PC-3 (cell line): ENCODE measurements around the gene HBS1L.

Experiments used
- EZH2 ChIP-seq: fragments of 300-600 bp; sonication (generic); IDR thresholded peaks from one replicate; pipeline ENCODE4 v1.6.1; 2017; ENCODE audit warnings: antibody characterized with exemption, mild to moderate bottlenecking, low read length; ENCODE audit not compliant: unreplicated experiment
- EZH2phosphoT487 ChIP-seq: fragments of 300-600 bp; sonication (generic); IDR thresholded peaks from 2 replicates; pipeline ENCODE4 v1.6.1; 2018; ENCODE audit warnings: mild to moderate bottlenecking, antibody characterized with exemption, low read length, borderline replicate concordance
- TF ChIP-seq, protein P1 (sequence below): fragments of 300-600 bp; sonication (generic); conservative IDR thresholded peaks from 2 replicates; pipeline ENCODE4 v1.5.1; 2017; ENCODE audit warnings: antibody characterized with exemption, low read depth, mild to moderate bottlenecking, low read length

DNA sequence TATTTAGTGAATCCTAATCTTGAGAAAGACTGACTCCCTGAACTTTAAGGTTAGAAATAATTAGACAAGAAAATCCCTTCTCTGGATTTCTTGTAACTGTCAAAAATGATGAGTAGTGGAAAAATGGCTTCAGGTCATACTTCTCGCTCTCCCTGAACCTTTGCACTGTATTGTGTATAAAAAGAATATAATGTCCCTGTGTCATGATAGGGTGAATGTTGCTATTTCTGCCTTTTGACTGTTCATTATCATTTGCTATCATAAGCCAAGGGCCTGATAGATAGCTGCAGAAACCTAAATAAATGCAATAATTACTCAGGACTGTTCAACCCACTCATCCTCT lies 144.1 kb downstream of the HBS1L start:
- TF ChIP-seq, protein P1, sequence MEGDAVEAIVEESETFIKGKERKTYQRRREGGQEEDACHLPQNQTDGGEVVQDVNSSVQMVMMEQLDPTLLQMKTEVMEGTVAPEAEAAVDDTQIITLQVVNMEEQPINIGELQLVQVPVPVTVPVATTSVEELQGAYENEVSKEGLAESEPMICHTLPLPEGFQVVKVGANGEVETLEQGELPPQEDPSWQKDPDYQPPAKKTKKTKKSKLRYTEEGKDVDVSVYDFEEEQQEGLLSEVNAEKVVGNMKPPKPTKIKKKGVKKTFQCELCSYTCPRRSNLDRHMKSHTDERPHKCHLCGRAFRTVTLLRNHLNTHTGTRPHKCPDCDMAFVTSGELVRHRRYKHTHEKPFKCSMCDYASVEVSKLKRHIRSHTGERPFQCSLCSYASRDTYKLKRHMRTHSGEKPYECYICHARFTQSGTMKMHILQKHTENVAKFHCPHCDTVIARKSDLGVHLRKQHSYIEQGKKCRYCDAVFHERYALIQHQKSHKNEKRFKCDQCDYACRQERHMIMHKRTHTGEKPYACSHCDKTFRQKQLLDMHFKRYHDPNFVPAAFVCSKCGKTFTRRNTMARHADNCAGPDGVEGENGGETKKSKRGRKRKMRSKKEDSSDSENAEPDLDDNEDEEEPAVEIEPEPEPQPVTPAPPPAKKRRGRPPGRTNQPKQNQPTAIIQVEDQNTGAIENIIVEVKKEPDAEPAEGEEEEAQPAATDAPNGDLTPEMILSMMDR = no peak
- TF ChIP-seq EZH2 (no peak), EZH2phosphoT487 (no peak)
